ENCODE measurements around the gene CHL1.

DNA sequence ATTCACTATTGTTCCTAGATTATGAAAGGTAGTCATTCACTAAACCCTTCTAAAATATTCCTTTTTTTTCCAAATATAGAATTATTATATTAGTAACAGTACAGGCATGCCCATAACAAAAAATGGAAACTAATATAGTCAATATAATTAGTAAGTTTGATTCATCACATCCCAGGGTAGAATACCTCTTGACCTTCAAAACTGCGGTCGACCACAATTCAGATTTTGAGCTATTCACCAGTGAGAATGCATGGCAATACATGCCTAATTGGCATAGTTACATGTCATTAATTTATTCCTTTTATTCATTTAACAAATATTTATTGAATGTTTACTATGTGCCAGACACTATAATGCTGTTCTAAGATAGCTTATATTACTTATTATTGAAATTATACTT is 98.0 kb downstream of the CHL1 start:
- TF ChIP-seq EZH2phosphoT487 (IDR thresholded peaks at IDR 0.05; ENCODE audit: insufficient read depth, low read depth) (no peak), EZH2 (IDR thresholded peaks at IDR 0.05; ENCODE audit: insufficient read depth, poor library complexity, severe bottlenecking) (no peak)
